ENCODE data around the gene LY9. TPM values are rescaled to one million over a fixed set of nuclear protein-coding genes. Genes with fewer than 3 reads are reported as not detected.

LY9 gene
- total RNA-seq, 1 donor from 2014 or later = not detected

DNA sequence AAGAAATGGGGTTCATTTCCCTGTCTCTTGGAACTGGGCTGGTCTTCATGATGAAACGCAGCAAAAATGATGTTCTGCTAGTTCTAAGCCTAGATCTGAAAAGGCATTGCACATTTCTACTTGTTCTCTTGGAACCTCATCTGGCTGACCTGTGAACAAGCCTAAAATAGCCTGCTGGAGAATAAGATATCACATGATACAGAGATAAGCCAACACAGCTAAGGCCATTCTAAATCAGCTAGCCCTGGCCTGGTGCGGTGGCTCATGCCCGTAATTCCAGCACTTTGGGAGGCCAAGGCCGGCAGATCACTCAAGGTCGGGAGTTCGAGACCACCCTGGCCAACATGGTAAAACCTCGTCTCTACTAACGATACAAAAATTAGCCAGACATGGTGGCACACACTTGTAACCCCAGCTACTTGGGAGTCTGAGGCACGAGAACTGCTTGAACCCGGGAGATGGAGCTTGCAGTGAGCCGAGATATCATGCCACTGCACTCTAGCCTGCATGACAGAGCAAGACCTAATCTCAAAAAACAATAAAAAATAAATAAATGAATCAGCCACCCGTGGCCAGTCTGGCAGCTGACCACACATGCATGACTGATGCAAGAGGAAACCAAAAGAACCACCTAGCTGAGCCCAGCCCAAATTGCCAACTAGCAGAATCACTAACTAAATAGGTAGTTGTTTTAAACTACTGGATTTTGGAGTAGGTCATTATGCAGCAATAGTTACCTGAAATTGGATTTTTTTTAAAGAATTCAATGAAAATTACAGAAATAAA lies 48.7 kb downstream of the LY9 start:
- no peak overlapping the region for H3K27ac ChIP-seq
- no peaks in the 10 kb centered on the region for H3F3A ChIP-seq (ENCODE audit: low read depth)
- TF ChIP-seq, protein P1, sequence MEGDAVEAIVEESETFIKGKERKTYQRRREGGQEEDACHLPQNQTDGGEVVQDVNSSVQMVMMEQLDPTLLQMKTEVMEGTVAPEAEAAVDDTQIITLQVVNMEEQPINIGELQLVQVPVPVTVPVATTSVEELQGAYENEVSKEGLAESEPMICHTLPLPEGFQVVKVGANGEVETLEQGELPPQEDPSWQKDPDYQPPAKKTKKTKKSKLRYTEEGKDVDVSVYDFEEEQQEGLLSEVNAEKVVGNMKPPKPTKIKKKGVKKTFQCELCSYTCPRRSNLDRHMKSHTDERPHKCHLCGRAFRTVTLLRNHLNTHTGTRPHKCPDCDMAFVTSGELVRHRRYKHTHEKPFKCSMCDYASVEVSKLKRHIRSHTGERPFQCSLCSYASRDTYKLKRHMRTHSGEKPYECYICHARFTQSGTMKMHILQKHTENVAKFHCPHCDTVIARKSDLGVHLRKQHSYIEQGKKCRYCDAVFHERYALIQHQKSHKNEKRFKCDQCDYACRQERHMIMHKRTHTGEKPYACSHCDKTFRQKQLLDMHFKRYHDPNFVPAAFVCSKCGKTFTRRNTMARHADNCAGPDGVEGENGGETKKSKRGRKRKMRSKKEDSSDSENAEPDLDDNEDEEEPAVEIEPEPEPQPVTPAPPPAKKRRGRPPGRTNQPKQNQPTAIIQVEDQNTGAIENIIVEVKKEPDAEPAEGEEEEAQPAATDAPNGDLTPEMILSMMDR (IDR thresholded peaks at IDR 0.05) = no peak
- TF ChIP-seq EZH2phosphoT487 (IDR thresholded peaks at IDR 0.05) (no peak), EZH2 (IDR thresholded peaks at IDR 0.05) (no peak)
- Mint-ChIP-seq H3K9me3 (no peaks in the 10 kb centered on the region), H3K36me3 (no peaks in the 10 kb centered on the region), H3K4me1 (no peaks in the 10 kb centered on the region), H3K4me3 (no peak overlapping the region), H3K27me3 (ENCODE audit: insufficient read depth, low read depth) (no peaks in the 10 kb centered on the region), H3K27ac (no peak overlapping the region)
- no peaks in the 10 kb centered on the region for H3K27me3 ChIP-seq
- DNase-seq (ENCODE audit: low spot score) = no peak
- no peak overlapping the region for H3K4me2 ChIP-seq
- no peak overlapping the region for H2AFZ ChIP-seq (replicated peaks)
- H3K9ac ChIP-seq = no peak overlapping the region
- H3K4me1 ChIP-seq = no peaks in the 10 kb centered on the region
- H3K9me3 ChIP-seq (ENCODE audit: low read depth) = no peaks in the 10 kb centered on the region
- H3K36me3 ChIP-seq = no peaks in the 10 kb centered on the region
- no peaks in the 10 kb centered on the region for H3K79me2 ChIP-seq (ENCODE audit: low read depth)
- H4K20me1 ChIP-seq (ENCODE audit: low read depth) = no peaks in the 10 kb centered on the region
- H3K4me3 ChIP-seq = no peak overlapping the region

DNA sequence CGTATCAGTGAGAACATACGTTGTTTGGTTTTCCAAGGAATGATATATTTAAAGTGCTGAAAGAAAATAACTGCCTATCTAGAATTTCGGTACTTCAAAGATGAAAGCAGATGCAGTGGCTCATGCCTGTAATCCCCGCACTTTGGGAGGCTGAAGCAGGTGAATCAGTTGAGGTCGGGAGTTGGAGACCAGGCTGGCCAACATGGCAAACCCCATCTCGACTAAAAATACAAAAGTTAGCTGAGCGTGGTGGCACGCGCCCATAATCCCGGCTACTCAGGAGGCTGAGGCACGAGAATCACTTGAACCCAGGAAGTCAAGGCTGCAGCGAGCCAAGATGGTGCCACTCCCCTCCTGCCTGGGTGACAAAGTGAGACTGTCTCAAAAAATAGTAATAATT lies 50.3 kb downstream of the LY9 start:
- Histone ChIP-seq H3K27ac (no peak overlapping the region), H3K9me3 (ENCODE audit: low read depth) (no peaks in the 10 kb centered on the region), H3K4me2 (no peak overlapping the region), H3K79me2 (ENCODE audit: low read depth) (no peaks in the 10 kb centered on the region), H3K4me3 (no peak overlapping the region), H3K36me3 (no peaks in the 10 kb centered on the region), H4K20me1 (ENCODE audit: low read depth) (no peaks in the 10 kb centered on the region), H3K9ac (no peak overlapping the region), H3F3A (ENCODE audit: low read depth) (no peaks in the 10 kb centered on the region), H3K4me1 (no peaks in the 10 kb centered on the region), H3K27me3 (no peaks in the 10 kb centered on the region), H2AFZ (replicated peaks) (no peak overlapping the region)
- Mint-ChIP-seq H3K27ac (no peak overlapping the region), H3K27me3 (ENCODE audit: insufficient read depth, low read depth) (no peaks in the 10 kb centered on the region), H3K9me3 (no peaks in the 10 kb centered on the region), H3K36me3 (no peaks in the 10 kb centered on the region), H3K4me3 (no peak overlapping the region), H3K4me1 (no peaks in the 10 kb centered on the region)
- no peak for TF ChIP-seq EZH2 (IDR thresholded peaks at IDR 0.05)
- TF ChIP-seq, protein P1 (IDR thresholded peaks at IDR 0.05) = no peak
- no peak for TF ChIP-seq EZH2phosphoT487 (IDR thresholded peaks at IDR 0.05)
- DNase-seq (ENCODE audit: low spot score) = no peak

DNA sequence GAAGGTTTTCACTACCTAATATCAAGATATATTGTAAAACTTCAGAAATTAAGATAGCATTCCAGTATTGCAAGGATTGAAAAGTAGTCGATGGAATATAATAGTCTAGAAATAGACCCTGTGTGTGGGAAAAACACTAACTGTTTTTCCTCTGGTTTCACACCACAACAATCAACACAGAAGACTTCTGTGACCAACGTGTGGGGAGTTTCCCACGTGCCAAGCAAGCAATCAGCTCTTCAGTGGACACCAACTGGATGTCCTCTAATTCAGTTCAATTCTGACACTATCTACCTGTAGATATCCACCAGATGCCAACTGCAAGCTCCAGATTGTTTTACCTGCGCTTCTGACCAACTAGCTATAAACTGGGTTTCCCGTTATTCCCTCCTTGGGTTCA lies 54.6 kb downstream of the LY9 start:
- Mint-ChIP-seq H3K27me3 (ENCODE audit: insufficient read depth, low read depth) (peaks cover 5% of the 10 kb centered on the region), H3K9me3 (no peaks in the 10 kb centered on the region), H3K27ac (no peak overlapping the region), H3K4me1 (no peaks in the 10 kb centered on the region), H3K36me3 (no peaks in the 10 kb centered on the region), H3K4me3 (no peak overlapping the region)
- no peak for TF ChIP-seq EZH2 (IDR thresholded peaks at IDR 0.05)
- TF ChIP-seq EZH2phosphoT487 (IDR thresholded peaks at IDR 0.05) = no peak
- TF ChIP-seq, protein P1 (IDR thresholded peaks at IDR 0.05) = no peak
- DNase-seq (ENCODE audit: low spot score) = no peak
- Histone ChIP-seq H2AFZ (replicated peaks) (no peak overlapping the region), H3K9me3 (ENCODE audit: low read depth) (no peaks in the 10 kb centered on the region), H3K9ac (no peak overlapping the region), H3K36me3 (no peaks in the 10 kb centered on the region), H4K20me1 (ENCODE audit: low read depth) (no peaks in the 10 kb centered on the region), H3K4me2 (no peak overlapping the region), H3K27me3 (no peaks in the 10 kb centered on the region), H3K79me2 (ENCODE audit: low read depth) (no peaks in the 10 kb centered on the region), H3K27ac (no peak overlapping the region), H3K4me1 (no peaks in the 10 kb centered on the region), H3F3A (ENCODE audit: low read depth) (no peaks in the 10 kb centered on the region), H3K4me3 (no peak overlapping the region)

Data from neural progenitor cell (in vitro differentiated cells).